Mesodermal cell (in vitro differentiated cells): Measurements from ENCODE around the gene TMEM59L.

Experiments
- H3K27ac ChIP-seq: 2 replicates; pipeline ENCODE4 v1.7.0; 2013; ENCODE audit warnings: mild to moderate bottlenecking, low read depth, low read length, moderate library complexity; ENCODE audit not compliant: severe bottlenecking
- H3K36me3 ChIP-seq: 2 replicates; pipeline ENCODE4 v1.7.1; 2013; ENCODE audit warnings: mild to moderate bottlenecking, low read length, moderate library complexity; ENCODE audit not compliant: control insufficient read depth, insufficient read depth
- H3K4me1 ChIP-seq: one replicate; pipeline ENCODE4 v1.7.1; 2013; ENCODE audit warnings: mild to moderate bottlenecking, low read length; ENCODE audit not compliant: insufficient read depth, control insufficient read depth, poor library complexity, severe bottlenecking
- H3K4me3 ChIP-seq: 2 replicates; pipeline ENCODE4 v1.7.0; 2013; ENCODE audit warnings: low read length, control low read depth, mild to moderate bottlenecking; ENCODE audit not compliant: insufficient read depth, poor library complexity, severe bottlenecking; ENCODE audit errors: extremely low read depth
- H3K9me3 ChIP-seq: 2 replicates; pipeline ENCODE4 v1.7.1; 2013; ENCODE audit warnings: mild to moderate bottlenecking, low read length, moderate library complexity; ENCODE audit not compliant: control insufficient read depth
- WGBS, 2 experiments: methylation state at CpG; one replicate each; pipeline ENCODE4 v1.1.5; 2013; ENCODE audit warnings: missing lambda C conversion rate in 2 of 2; ENCODE audit not compliant: insufficient coverage in 2 of 2; 5-methylcytosine and 5-hydroxymethylcytosine counted together

The TMEM59L gene

GRCh38 chr19:18646535-18647370 lies 34.1 kb downstream of the TMEM59L start:
- H3K9me3 ChIP-seq = peaks cover 8% of the 10 kb centered on the region
- H3K36me3 ChIP-seq = no peaks in the 10 kb centered on the region
- H3K27ac ChIP-seq = no peak overlapping the region
- no peak overlapping the region for H3K4me3 ChIP-seq
- peaks cover 44% of the 10 kb centered on the region for H3K4me1 ChIP-seq
- WGBS, 2 experiments = 89% methylated on average over 28 to 30 of the region's 34 CpGs

- 92% methylated on average over 1 of the region's 1 CpG; no CpG with 5 or more reads in 1 of the 2 experiments for WGBS, 2 experiments
- H3K36me3 ChIP-seq = no peaks in the 10 kb centered on the region
- peaks cover 8% of the 10 kb centered on the region for H3K9me3 ChIP-seq
- peaks cover 48% of the 10 kb centered on the region for H3K4me1 ChIP-seq
- no peak overlapping the region for H3K4me3 ChIP-seq
- no peak overlapping the region for H3K27ac ChIP-seq
Measured at GRCh38 chr19:18647371-18647767, 34.7 kb downstream of the TMEM59L start.

- Histone ChIP-seq H3K4me1 (peaks cover 48% of the 10 kb centered on the region), H3K9me3 (peaks cover 8% of the 10 kb centered on the region), H3K4me3 (no peak overlapping the region), H3K27ac (no peak overlapping the region), H3K36me3 (no peaks in the 10 kb centered on the region)
- 93 to 94% methylated on average over 10 of the region's 10 CpGs for WGBS, 2 experiments
Measured at GRCh38 chr19:18647807-18648206, 35.1 kb downstream of the TMEM59L start.

DNA sequence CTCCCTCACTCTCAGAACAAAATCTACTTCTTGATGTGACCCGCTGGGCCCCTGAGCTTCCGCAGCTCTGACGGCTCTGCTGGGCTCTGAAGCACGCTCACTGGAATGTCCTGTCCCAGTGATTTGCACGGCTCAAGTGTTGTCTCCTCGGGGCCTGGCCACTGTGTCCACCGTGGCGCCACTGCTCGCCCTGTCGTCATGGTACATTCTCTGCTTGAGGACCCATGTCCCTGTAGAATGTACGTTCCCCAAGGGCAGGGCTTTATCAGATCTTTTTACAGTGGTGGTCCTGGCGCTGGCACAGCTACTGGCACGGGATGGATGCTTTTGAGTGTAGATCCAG lies 36.3 kb downstream of the TMEM59L start:
- H3K4me1 ChIP-seq = peaks cover 48% of the 10 kb centered on the region
- H3K4me3 ChIP-seq = no peak overlapping the region
- 62 to 65% methylated on average over 13 of the region's 13 CpGs for WGBS, 2 experiments

GRCh38 chr19:18649371-18650020 lies 36.8 kb downstream of the TMEM59L start:
- H3K27ac ChIP-seq = peak overlapping the region; percentile 94
- WGBS, 2 experiments = 33 to 37% methylated on average over 18 to 24 of the region's 25 CpGs

More for the DNA sequence above, 36.3 kb downstream of the TMEM59L start:
- Histone ChIP-seq H3K27ac (peak overlapping the region; percentile 94), H3K36me3 (no peaks in the 10 kb centered on the region), H3K9me3 (peaks cover 4% of the 10 kb centered on the region)

GRCh38 chr19:18650021-18650390 lies 37.3 kb downstream of the TMEM59L start:
- 23 to 26% methylated on average over 16 to 17 of the region's 17 CpGs for WGBS, 2 experiments
- H3K36me3 ChIP-seq = no peaks in the 10 kb centered on the region
- peak overlapping the region; percentile 94 for H3K27ac ChIP-seq
- no peak overlapping the region for H3K4me3 ChIP-seq
- no peaks in the 10 kb centered on the region for H3K9me3 ChIP-seq
- H3K4me1 ChIP-seq = peaks cover 43% of the 10 kb centered on the region

More at GRCh38 chr19:18649371-18650020, 36.8 kb downstream of the TMEM59L start:
- H3K4me3 ChIP-seq = no peak overlapping the region
- H3K36me3 ChIP-seq = no peaks in the 10 kb centered on the region
- H3K9me3 ChIP-seq = no peaks in the 10 kb centered on the region
- H3K4me1 ChIP-seq = peaks cover 48% of the 10 kb centered on the region

DNA sequence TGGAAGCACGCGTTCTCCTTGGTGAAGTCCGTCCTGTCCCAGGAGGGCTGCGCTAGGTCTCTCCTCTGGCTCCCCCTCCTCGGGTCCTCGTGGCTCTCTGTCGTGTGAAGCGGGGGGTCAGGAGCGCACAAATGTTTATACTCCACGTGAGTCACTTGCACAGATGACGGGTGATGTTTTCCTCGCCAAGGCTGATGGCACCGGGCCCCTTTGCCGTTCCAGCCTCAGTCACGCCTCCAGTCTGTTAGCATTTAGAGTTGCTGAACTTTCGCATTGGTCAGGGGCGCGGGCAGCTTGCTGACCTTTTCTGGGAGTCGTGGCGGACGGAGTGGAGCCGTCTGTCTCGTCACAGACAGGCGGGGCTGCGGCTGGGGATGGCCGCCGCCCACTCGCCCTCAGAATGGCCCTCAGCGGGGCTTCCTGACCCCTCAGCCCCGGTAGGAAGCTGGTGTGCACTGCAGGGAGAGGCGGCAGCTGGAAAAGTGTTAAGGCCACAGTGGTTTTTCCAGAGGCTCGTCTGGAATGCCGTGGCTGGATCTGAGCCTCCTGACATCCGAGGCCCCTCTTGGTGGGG lies 37.9 kb downstream of the TMEM59L start:
- Histone ChIP-seq H3K4me3 (no peak overlapping the region), H3K4me1 (peaks cover 42% of the 10 kb centered on the region), H3K9me3 (no peaks in the 10 kb centered on the region), H3K36me3 (no peaks in the 10 kb centered on the region), H3K27ac (peak overlapping the region; percentile 94)
- WGBS, 2 experiments = 46% methylated on average over 34 of the region's 34 CpGs

DNA sequence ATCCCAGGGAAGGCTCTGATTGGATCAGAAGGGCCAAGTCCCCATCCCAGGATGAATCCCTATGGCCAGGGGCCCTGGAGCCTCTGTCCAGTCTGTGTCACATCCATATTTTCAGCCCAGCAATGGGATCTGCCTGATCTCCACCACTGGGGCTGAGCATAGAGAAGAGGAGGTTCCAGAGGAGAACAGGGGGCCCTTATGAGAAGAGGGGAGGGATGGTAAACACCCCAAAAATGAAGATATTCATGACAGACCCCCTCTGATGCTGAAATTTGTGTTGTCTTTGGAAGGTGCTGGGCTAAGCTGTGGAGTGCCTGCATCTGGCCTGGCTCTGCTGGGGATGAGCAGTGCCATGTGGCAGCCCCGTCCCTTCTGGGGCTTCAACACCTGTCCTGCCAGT lies 38.6 kb downstream of the TMEM59L start:
- Histone ChIP-seq H3K9me3 (no peaks in the 10 kb centered on the region), H3K27ac (peak overlapping the region; percentile 94), H3K4me3 (no peak overlapping the region), H3K4me1 (peaks cover 42% of the 10 kb centered on the region), H3K36me3 (no peaks in the 10 kb centered on the region)
- WGBS, 2 experiments = 100% methylated on average over 1 of the region's 1 CpG

- Histone ChIP-seq H3K27ac (no peak overlapping the region), H3K4me1 (peaks cover 43% of the 10 kb centered on the region), H3K9me3 (no peaks in the 10 kb centered on the region), H3K36me3 (no peaks in the 10 kb centered on the region), H3K4me3 (no peak overlapping the region)
- 80% methylated on average over 6 of the region's 6 CpGs for WGBS, 2 experiments
Measured at GRCh38 chr19:18651733-18652132, 39.1 kb downstream of the TMEM59L start.

GRCh38 chr19:18653853-18654252 lies 41.2 kb downstream of the TMEM59L start:
- H3K9me3 ChIP-seq = no peaks in the 10 kb centered on the region
- no peaks in the 10 kb centered on the region for H3K36me3 ChIP-seq
- peaks cover 45% of the 10 kb centered on the region for H3K4me1 ChIP-seq
- H3K4me3 ChIP-seq = no peak overlapping the region
- 89 to 100% methylated on average over 1 of the region's 1 CpG for WGBS, 2 experiments
- H3K27ac ChIP-seq = no peak overlapping the region
